Daoy (cell line): Measurements from ENCODE around the gene CLUH. TPM values are rescaled to one million over a fixed set of nuclear protein-coding genes. Genes with fewer than 3 reads are reported as not detected.
A peak's percentile ranks its signal among the peaks of the same experiment; 100 is the strongest.
"Not testable (repeated sequence)": the region's sequence is repeated elsewhere in the genome, so short reads cannot be mapped to it uniquely, and the experiment has no call there.

Experiments
- DNase-seq: peaks from one replicate; pipeline ENCODE4 v3.0.0-alpha.2; 2015; ENCODE audit warnings: low read depth
- total RNA-seq: library from RNA; depleted of rRNA; stranded (reverse); fragments of >200 nt; shearing (Covaris generic); gene quantifications from 2 replicates; pipeline ENCODE4 v1.2.3, GENCODE V29; 2014

Gene CLUH
- total RNA-seq, 1 experiment from 2014 or later = 47.9 TPM

DNA sequence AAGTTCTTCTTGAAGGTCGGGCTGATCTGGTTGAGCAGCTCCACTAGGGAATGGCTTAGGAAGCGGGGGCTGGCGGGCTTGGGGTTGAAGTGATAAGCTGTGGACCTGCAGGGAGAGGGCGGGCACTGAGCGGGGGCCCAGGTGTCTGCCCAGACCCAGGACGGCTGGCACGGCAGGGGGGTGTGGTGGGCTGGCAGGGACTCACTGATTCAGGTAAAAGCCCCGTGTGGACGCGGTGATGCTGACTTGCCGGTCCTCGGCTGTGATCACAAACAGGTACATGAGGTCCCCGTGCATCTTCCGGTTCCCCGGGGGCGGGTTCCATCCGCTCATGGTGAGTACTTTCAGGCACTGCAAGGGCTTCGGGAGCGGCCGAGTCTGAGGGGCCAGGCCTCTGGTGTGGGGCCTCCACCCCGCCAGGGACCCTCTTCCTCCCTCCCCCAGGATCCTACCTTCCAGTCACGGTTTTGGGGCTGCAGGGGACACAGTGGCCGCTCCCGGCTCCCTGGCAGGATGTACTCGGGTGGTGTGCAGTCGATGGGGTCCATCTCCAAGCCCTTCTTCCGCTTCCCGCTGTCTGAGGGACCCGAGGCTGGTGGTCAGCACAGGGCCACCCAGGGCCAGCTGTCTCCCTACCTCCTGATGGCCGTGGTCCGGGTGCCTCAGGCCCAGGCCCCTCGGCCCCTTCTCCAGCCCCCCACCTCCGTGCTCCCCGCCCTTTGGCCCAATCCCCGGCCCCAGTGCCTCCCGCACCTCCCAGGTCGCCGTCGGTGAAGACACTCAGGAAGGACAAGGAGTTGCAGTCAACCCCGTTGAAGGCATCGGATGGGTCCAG, 10.2 kb downstream of the CLUH start:
- peak; percentile 3 for DNase-seq

DNA sequence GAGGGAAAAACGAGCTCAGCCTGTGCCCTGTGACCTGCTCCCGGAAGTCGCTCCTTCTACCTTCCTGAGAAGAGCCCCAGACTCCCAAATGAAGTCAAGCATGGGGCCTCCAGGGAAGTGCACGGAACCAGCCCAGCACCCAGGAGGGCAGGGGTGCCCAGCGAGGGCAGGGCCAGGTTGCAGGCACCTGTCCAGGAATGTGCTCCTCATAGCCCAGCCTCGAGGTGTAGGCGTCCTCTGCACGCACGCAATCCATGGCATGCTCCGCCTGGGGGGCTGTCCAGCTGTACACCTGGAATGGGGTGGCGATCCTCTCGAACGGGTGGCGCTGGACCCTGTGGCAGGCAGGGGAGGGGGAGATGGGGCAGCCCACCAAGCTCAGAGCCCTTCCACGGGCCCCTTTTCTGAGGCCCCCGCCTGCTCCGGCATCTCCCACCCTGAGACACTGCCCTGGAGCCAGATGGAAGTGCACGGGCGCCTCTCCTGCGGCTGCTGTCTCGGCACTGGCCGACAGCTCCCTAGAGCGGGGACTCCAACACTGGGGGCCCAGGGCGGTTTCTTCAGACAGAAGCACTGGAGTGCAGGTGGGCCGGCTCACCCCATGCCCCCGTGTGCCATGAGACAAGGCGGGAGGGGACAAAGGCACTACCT, 10.9 kb downstream of the CLUH start:
- no peak for DNase-seq

DNA sequence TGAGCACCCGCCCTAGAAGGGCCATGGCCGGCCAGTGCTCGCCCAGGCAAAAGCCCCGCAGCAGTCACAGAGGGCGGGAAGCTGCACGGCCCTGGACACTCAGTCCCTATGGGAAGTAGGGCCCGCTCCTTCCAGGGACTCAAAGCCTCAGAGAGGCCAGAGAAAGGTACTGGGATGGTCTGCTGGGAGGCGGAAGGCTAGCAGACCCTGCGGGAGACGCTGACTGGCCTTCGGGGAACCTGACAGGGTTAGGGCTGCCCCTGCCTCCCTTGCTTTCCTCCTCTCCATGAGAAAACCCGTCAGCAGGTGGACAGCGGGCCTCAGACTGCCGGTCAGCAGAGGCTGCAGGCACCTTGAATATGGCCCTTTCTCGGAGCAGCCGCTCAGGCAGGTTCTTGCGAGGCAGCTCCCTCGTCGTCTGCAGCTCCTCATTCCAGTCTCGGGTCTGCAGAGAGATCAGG, 11.5 kb downstream of the CLUH start:
- DNase-seq = no peak

DNA sequence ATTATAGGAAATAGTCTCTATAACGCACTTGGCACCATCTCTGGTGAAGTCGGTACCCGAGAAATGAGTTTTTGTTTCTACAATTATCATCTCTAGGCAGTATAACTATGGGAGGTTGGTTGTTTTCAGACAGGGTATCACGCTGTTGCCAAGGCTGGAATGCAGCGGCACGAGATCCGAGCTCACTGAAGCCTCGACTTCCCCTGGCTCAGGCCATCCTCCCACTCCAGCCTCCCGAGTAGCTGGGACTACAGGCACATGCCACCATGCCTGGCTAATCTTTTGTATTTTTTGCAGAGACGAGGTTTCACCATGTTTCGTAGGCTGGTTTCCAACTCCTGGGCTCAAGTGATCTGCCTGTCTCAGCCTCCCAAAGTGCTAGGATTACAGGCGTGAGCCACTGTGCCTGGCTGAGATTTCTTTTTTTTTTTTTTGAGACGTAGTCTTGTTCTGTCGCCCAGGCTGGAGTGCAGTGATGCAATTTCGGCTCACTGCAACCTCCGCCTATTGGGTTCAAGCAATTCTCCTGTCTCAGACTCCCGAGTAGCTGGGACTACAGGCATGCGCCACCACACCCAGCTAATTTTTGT, 12.3 kb downstream of the CLUH start:
- not testable (repeated sequence) for DNase-seq

DNA sequence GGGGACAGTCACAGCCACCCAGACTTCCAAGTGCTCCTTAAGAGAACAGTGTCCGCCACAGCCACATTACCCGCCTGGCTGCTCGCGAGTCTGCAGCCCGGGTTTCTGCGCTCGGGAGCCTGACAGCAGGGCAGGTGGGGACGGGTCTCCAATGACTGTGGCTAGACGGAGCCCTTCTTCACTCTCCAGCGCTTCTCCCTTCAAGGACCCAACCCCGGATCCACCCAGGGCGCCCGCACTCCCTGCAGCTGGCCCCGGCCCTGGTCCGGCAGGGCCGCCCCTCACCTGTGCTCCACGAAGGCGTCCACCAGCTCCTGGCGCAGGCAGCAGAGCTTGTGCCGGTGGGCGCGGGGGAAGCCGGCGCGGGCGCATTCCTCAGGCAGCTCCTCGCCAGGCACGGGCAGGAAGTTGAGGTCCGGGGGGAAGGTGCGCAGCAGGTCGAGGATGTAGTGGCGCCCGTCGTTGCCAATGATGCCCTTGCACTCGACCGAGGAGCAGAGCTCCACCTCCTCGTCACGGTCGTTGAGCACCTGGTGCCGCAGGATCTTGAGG, 13.9 kb downstream of the CLUH start:
- DNase-seq = no peak

DNA sequence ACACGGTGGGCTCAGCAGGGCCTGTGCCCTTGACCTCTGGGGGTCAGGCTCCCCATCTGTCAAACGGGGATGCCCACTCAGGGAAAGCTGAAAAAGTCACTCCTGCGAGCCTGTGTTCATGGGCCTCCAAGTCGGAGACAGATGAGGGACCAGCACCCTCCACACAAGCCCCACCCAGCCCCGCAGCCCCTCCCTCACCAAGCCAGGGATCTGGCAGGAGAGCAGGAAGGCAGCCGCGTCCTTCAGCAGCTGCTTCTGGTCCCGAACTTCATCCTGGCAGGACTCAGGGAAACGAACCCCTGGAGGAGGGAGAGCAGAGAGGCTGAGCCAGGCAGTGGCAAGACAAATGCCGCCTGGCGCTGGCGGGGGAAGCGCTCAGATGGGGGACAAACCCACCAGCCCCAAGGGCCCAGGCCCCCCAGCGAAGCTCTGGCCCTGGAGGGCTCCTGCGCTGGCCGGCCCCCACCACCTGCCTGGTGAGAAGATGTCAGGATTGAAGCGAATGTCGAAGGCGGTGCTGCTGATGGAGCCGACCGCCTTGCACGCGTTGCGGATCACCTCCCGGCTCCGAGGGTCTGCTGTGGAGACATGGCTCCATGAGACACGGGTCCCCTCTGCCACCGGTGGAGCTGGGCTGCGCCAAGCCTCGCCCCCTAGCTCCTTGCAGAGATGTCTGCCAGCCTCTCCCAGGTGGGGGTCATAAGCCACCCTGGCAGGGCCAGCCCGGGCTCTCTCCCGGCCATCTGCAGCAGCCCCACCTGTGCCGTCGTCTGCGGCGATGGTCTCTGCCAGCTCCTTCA, 15.4 kb downstream of the CLUH start:
- no peak for DNase-seq

DNA sequence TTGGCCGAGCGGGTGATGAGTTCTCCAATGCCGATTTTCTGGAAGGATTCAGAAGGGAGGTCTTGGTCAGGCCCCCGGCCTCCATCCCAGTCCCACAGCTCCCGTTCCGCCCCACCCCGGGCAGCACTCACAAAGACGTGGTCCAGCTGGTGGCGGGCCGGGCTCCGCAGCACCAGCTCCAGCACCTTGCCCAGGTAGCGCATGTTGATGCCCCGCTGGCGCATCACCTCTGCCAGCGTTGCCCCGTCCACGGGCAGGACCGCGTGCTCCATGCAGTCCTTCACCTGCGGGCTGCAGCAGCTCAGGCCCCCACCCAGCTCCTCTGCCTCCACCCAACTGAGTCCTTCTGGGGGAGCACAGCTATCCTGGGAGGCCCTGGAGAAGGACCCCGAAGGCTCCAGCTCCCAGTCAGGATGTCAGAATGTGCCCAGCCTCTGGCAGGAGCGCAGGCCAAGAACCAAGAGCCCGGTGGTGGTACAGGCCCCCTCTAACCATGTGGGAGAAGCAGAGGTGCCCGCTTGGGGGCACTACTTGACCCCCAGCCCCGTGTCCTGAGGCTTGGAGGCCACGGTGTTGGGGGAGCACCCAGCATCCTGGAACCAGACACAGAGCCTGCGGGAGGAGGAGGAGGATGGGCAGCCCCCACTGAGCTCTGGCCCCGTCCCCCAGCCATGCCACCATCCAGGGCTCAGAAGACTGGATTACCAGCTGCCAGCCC, 16.2 kb downstream of the CLUH start:
- DNase-seq = peak; percentile 3

DNA sequence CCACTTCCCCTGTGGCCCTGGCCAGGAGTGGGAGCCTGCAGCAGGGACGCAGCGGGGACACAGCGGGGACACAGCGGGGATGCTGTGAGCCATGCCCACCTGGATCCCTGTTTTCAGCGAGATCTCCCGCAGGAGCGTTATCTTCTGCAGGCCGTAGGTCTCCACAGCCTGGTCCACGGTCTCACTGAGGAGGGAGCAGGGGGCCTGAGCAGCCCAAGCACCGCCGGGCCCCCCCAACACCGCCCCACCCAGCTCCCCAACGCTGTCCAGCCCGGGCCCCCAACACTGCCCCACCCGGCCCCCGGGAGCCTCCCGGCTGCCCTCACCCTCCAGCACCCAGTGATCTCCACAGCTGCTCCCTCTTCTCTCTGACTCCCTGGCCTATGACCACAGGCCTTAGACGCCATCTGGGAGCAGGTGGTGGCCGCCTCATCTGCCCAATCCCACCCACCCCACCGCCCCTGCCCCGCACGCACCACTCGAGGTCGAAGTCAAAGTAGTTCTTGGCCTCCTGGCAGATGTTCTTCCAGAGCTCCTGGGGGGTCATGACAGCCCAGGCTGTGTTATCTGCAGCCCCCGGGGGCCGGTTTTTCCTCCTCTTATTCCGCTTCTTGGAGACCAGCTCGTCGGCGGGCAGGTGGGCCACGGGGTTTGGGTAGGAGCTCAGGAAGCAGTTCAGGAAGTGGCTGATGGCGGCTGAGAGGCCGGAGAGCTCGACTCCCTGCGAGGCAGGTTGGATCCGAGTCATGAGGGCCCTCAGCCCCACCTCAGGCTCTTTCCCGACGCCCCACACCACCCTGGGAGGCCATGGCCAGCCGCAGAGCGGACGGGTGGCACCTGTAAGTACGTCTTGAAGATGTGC, 17.0 kb downstream of the CLUH start:
- no peak for DNase-seq

DNA sequence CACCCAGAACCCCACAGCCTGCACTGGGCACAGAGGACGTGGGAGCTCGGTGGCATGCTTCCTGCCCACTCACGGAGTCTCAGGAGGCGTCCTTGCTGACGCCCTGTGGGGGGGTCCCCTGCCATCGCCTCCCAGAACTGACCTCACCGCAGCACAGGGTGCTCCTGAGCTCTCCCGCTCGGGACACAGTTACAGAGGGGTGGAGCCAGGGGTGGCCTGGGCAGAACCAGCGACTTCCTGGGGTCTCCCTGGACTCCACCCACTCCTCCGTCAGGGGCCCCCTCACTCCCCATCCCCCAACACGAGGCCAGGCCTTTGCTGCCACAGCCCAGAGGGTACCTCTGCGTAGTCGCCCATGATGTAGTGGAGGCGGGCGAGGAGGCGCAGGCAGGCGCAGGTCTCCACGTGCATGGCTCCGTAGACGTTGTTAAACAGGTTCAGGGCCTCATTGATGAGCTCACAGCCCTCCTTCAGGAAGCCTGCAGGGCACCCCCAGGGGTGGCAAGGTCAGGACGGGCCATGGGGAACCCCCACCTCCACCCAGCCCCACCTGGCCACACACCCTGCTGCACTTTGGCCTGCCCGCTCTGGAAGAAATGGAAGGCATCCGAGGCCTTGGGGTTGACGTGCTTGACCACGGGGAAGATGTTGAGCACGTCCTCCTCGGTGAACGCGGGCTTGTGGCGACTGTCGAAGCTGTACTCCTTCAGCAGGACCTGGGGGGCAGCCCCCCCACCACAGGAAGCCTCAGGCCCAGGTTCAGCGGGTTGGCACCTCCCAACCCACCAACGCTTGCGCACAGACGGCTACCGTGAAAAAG, 17.8 kb downstream of the CLUH start:
- DNase-seq = peak; percentile 3

DNA sequence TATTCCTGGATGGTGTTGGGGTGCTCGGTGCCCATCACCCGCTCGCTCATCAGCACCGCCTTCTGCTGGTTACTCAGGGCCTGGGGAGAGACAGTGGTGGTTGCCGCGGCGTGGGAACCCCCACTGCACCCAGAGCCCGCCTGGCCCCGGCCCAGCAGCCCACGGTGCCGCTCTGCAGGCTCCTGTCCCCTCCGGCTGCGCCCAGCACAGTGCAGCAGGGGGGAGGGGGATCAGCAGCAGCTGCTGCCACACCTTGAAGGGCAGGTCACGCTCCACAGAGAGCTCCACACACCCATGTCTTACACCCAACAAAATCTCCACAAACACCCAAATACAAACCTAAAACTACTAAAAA, 18.8 kb downstream of the CLUH start:
- DNase-seq = no peak

DNA sequence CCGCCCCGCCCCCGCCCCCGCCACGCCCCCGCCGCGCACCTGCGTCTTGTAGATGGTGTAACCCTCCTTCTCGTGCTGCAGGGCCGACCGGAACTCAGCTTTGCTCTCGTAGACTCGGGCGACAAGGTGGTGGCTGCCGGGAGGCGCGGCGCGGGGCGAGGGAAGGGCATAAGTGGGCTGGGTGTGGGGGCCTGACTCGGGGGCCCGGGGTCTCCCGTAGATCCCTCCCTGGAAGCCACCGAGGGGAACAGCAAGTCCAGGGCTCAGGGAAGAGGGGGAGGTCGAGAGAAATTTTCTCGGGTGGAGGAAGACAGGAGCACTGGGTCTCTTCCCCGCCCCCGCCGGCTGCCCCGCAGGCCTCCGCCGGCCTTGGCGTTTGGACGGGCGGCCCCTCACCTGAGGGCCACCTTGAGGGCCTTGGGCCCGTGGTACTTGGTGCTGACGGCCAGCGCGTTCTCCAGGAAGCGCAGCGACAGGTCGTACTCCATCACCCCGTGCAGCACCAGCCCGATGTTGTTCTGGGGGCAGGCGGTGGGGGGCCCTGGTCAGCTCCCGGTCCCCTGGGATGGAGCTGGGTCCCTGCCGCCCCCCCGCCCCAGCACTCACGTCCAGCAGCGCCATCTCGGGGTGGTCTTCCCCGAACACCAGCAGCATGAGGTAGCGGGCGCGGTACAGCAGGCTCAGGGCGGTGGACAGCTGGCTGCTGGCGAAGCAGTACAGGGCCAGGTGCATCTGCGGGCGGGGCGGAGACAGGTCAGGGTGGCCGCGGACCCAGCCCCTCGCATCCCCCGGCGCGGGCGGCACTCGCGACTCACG, 19.4 kb downstream of the CLUH start:
- DNase-seq = no peak

DNA sequence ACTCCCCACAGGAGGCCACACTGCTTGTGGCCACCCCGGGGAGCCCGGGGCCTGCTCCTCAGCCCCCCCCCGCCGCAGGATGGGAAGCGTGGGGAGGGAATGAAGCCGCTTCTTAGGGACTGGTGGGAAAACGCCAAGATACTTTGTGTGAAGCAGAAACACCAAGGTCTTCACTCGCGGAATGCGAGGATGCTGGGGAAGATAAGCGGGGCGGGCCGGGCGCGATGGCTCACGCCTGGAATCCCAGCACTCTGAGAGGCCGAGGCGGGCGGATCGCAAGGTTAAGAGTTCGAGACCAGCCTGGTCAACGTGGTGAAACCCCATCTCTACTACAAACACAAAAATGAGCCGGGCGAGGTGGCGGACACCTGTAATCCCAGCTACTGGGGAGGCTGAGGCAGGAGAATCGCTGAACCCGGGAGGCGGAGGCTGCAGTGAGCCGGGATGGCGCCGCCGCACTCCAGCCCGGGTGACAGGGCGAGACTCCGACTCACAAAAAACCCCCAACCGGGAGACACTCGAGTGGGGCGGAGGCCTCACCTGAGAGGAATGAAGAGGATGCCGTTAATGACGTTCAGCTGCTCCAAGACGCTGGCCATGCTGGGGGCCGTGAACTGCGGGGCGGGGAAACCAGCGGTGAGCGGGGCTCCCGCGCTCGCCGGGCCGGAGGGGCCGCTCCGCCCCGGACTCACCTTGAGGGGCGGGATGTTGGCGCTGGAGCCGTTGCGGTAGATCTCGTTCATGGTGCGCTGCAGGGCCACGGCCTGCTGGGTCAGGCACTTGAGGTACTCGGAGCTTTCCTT, 20.3 kb downstream of the CLUH start:
- peak; percentile 4 for DNase-seq

DNA sequence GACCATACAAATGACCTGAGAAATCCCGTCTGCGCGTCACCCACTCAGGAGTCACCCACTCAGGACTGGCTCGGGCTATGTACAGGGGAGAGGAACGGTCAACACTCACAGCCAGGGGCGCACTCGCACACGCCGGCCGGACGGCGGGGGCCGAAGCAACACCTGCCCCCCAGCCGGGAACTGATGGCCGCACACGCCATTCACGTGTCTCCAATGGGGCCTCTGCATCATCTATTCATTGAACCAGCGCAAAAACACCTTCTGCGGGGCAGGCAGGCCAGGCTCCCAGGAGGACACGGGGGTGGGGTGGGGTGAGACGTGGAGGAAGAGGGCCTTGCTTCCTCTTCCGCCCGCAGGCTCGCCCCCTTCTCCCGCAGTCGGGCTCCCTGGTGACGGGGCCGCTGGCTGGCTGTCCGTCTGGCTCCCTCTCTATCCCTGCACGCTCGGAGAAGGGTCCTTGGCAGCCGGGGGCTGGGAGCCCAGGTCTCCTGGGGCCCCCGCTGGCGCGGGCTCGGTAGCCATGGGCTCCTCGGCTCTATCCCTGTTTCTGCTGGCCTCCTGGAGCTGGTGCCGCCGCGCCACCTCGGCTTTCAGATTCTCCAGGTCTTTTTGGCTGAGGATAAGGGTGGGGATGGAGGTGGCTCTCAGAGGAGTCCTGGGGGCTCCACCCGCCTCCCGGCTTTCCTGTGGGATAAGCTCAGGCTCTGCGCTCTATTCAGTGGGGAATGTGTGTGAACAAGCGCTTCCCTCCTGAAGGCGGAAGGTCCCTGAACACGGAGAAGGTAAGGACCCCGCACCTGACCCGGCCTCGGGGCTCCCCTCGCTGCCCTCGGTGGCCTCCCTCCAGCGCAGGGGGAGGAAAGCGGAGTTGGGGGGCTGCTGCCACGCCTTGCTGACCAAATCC, 21.1 kb downstream of the CLUH start:
- DNase-seq = peak; percentile 10

DNA sequence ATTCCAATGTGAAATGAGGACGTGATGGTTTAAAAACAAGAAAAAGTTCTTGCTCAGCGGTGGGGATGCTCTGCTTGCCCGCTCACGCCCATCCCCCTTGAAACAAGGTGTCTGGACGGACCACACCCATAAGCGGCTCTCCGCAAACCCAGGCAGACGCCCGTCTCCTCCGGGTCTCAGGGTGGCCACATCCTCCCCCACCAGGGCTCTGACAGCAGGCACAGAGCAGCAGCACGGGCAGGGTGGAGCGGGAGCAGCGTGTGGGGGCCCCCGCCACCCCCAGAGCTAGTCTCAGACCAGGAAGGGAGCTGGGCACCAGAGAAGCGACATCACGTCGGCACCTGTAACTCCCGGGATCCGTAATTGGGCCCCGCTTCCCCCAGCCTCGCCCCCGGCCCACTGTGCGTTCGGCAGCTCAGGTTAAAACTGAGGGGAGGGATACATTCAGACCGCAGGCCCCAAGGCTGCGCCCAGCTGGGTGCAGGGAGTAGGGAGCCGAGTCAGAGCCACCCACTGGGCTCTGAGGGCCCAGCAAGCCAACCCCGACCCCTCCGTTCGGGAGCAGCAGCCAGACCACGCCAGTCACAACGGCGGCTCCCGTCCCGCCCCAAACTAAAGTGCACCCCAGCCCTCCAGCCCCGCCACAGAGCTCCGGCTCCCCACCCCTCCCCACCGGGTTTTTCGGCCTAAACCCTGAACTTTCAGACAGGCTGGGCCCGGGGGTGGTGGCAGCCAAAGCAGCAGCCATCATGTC, 22.0 kb downstream of the CLUH start:
- peak; percentile 24 for DNase-seq
